Measurements from ENCODE around the gene AUTS2.

- TF ChIP-seq POLR2A (IDR thresholded peaks at IDR 0.05), result no peak
- no peak for TF ChIP-seq CTCF (IDR thresholded peaks at IDR 0.05)
Measured at GRCh38 chr7:70607759-70608158, 1009.5 kb downstream of the AUTS2 start.
